ENCODE data around the gene DDX51.

Gene DDX51

GRCh38 chr12:132158677-132159554 lies 14.8 kb upstream of the DDX51 start:
- no peak for TF ChIP-seq CTCF (conservative IDR thresholded peaks at IDR 0.05)
- H3K27ac ChIP-seq = no peak overlapping the region

- H3K27ac ChIP-seq = no peak overlapping the region
- no peak for TF ChIP-seq CTCF (conservative IDR thresholded peaks at IDR 0.05)
Observed at GRCh38 chr12:132157733-132158409, 13.8 kb upstream of the DDX51 start.

- no peak for TF ChIP-seq CTCF (conservative IDR thresholded peaks at IDR 0.05)
- H3K27ac ChIP-seq = no peak overlapping the region
Observed at GRCh38 chr12:132156573-132157325, 12.6 kb upstream of the DDX51 start.

GRCh38 chr12:132155771-132156572 lies 11.9 kb upstream of the DDX51 start:
- H3K27ac ChIP-seq = no peak overlapping the region
- no peak for TF ChIP-seq CTCF (conservative IDR thresholded peaks at IDR 0.05)

GRCh38 chr12:132154941-132155770 lies 11.0 kb upstream of the DDX51 start:
- H3K27ac ChIP-seq = no peak overlapping the region
- no peak for TF ChIP-seq CTCF (conservative IDR thresholded peaks at IDR 0.05)

- no peak for TF ChIP-seq CTCF (conservative IDR thresholded peaks at IDR 0.05)
- no peak overlapping the region for H3K27ac ChIP-seq
Observed at GRCh38 chr12:132154341-132154761, 10.2 kb upstream of the DDX51 start.

All from VCaP (cell line).